Stimulated activated CD8-positive, alpha-beta memory T cell treated with anti-CD3 and anti-CD28 coated beads, Interleukin-2, amount 100 ng/mL, for 1 hour (primary cell): Measurements from ENCODE around the gene RGS1.

Source experiments
- DNase-seq, 2 donors: peaks; one replicate each; pipeline ENCODE4 v3.0.0-alpha.2; 2020; ENCODE audit warnings: low read depth in 2 of 2

The RGS1 gene

GRCh38 chr1:192553741-192554140 is 21.8 kb upstream of the RGS1 start:
- no peak for DNase-seq

- no peak for DNase-seq
Observed at GRCh38 chr1:192554904-192555303, 20.7 kb upstream of the RGS1 start.

- no peak for DNase-seq
Observed at GRCh38 chr1:192555399-192555798, 20.2 kb upstream of the RGS1 start.

GRCh38 chr1:192557841-192558595 is 17.6 kb upstream of the RGS1 start:
- DNase-seq: no peak

- DNase-seq: no peak
Observed at GRCh38 chr1:192559115-192560006, 16.2 kb upstream of the RGS1 start.

GRCh38 chr1:192561301-192561700 is 14.3 kb upstream of the RGS1 start:
- DNase-seq: no peak

GRCh38 chr1:192563129-192563528 is 12.4 kb upstream of the RGS1 start:
- DNase-seq: no peak

- no peak for DNase-seq
Observed at GRCh38 chr1:192564099-192564498, 11.5 kb upstream of the RGS1 start.

GRCh38 chr1:192565946-192566345 is 9.6 kb upstream of the RGS1 start:
- DNase-seq: no peak

- no peak for DNase-seq
Observed at GRCh38 chr1:192566657-192567056, 8.9 kb upstream of the RGS1 start.

- no peak for DNase-seq
Observed at GRCh38 chr1:192568063-192568462, 7.5 kb upstream of the RGS1 start.

GRCh38 chr1:192571668-192572067 is 3.9 kb upstream of the RGS1 start:
- no peak for DNase-seq

GRCh38 chr1:192573499-192573898 is 2.1 kb upstream of the RGS1 start:
- DNase-seq: no peak

- DNase-seq: no peak
Observed at GRCh38 chr1:192574073-192574472, 1.5 kb upstream of the RGS1 start.

- DNase-seq: no peak
Observed at GRCh38 chr1:192576190-192577144, 894 bp downstream of the RGS1 start.

GRCh38 chr1:192577145-192578140 is 1.9 kb downstream of the RGS1 start:
- DNase-seq: no peak

GRCh38 chr1:192578144-192578909 is 2.8 kb downstream of the RGS1 start:
- DNase-seq: no peak

GRCh38 chr1:192579010-192579738 is 3.6 kb downstream of the RGS1 start:
- no peak for DNase-seq

- DNase-seq: no peak
Observed at GRCh38 chr1:192580351-192580962, 4.9 kb downstream of the RGS1 start.
